SU-DHL-6 (cell line): ENCODE data around the gene CRKL.

Experiments used
- H2AFZ ChIP-seq: fragments of 200-600 bp; sonication (generic); 2 replicates; pipeline ENCODE4 v1.6.1; 2014; ENCODE audit warnings: low read depth, mild to moderate bottlenecking, moderate library complexity, mixed read lengths, antibody characterized with exemption, low read length; ENCODE audit not compliant: severe bottlenecking
- H3F3A ChIP-seq: fragments of 200-600 bp; shearing (Covaris generic); 2 replicates; pipeline ENCODE4 v1.6.0; 2016; ENCODE audit warnings: antibody characterized with exemption, mild to moderate bottlenecking; ENCODE audit not compliant: insufficient read depth
- H3K27ac ChIP-seq: fragments of 200-600 bp; sonication (generic); 2 replicates; pipeline ENCODE4 v1.5.1; 2016; ENCODE audit warnings: low read depth, mild to moderate bottlenecking, low read length, moderate library complexity, mixed read lengths
- H3K27me3 ChIP-seq: fragments of 200-600 bp; sonication (generic), shearing (Covaris generic); 2 replicates; pipeline ENCODE4 v1.6.0; 2014; ENCODE audit warnings: mild to moderate bottlenecking, low read length
- H3K36me3 ChIP-seq: fragments of 200-600 bp; sonication (generic); 2 replicates; pipeline ENCODE4 v1.6.1; 2014; ENCODE audit warnings: mild to moderate bottlenecking, low read length, mixed read lengths
- H3K4me2 ChIP-seq: fragments of 300-600, 200-600 bp; shearing (Covaris generic), sonication (generic); 2 replicates; pipeline ENCODE4 v1.6.0; 2014; ENCODE audit warnings: low read length, low read depth, mild to moderate bottlenecking; ENCODE audit not compliant: poor library complexity, severe bottlenecking
- H3K4me3 ChIP-seq: fragments of 200-600 bp; sonication (generic); 2 replicates; pipeline ENCODE4 v1.5.1; 2014; ENCODE audit warnings: antibody characterized with exemption, low read length, mild to moderate bottlenecking, mixed read lengths; ENCODE audit not compliant: insufficient read depth, poor library complexity, severe bottlenecking
- H3K79me2 ChIP-seq: fragments of 200-600 bp; sonication (generic); 2 replicates; pipeline ENCODE4 v1.6.1; 2014; ENCODE audit warnings: mild to moderate bottlenecking, low read length, moderate library complexity; ENCODE audit not compliant: insufficient read depth
- H3K9ac ChIP-seq: fragments of 200-600 bp; sonication (generic); 2 replicates; pipeline ENCODE4 v1.7.0; 2014; ENCODE audit warnings: mild to moderate bottlenecking, low read length
- H3K9me2 ChIP-seq: fragments of 200-600 bp; sonication (generic); replicated peaks from 2 replicates; pipeline ENCODE4 v1.6.1; 2014; ENCODE audit warnings: low read length; ENCODE audit not compliant: insufficient read depth
- H3K9me3 ChIP-seq: fragments of 200-600 bp; sonication (generic); 2 replicates; pipeline ENCODE4 v1.6.1; 2014; ENCODE audit warnings: low read length, mixed read lengths; ENCODE audit not compliant: insufficient read depth
- H4K20me1 ChIP-seq: fragments of 200-600 bp; sonication (generic); 2 replicates; pipeline ENCODE4 v1.6.1; 2014; ENCODE audit warnings: low read depth, mild to moderate bottlenecking, antibody characterized with exemption, low read length, moderate library complexity, mixed read lengths
- EZH2phosphoT487 ChIP-seq: fragments of 200-600 bp; sonication (generic), shearing (Covaris generic); conservative IDR thresholded peaks from 2 replicates; pipeline ENCODE4 v1.6.1; 2018; ENCODE audit warnings: mild to moderate bottlenecking, antibody characterized with exemption, low read length, moderate library complexity, mixed read lengths
- TF ChIP-seq, protein P1 (sequence below): fragments of 200-600 bp; sonication (generic); IDR thresholded peaks from one replicate; pipeline ENCODE4 v1.5.1; 2017; ENCODE audit warnings: antibody characterized with exemption, mild to moderate bottlenecking, low read length, moderate library complexity; ENCODE audit not compliant: insufficient read depth, poor library complexity, severe bottlenecking

The CRKL gene

DNA sequence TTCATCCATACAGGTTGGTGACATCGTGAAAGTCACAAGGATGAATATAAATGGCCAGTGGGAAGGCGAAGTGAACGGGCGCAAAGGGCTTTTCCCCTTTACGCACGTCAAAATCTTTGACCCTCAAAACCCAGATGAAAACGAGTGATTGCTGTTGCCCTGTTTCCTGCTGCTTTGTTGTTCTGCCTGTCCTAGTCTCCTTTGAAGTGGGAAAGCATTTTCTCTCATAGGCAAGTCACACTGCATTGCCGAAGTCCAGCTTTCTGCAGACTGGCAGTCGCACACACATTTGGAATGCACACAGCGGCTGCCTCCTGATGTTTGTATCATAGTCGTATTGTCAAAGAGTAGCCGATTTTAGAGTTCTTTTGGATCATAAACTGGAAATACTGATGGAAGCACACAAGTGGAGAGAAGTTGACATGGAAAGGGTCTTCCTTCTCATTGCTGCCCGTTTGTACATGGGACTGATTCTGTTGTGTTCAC lies 32.5 kb downstream of the CRKL start:
- Histone ChIP-seq H3K27me3 (no peaks in the 10 kb centered on the region), H3K36me3 (no peaks in the 10 kb centered on the region), H3K4me3 (no peak overlapping the region), H3K4me2 (no peak overlapping the region), H3K79me2 (peaks cover 43% of the 10 kb centered on the region), H3K9ac (no peak overlapping the region), H3K27ac (no peak overlapping the region), H2AFZ (no peak overlapping the region), H3K9me2 (no peaks in the 10 kb centered on the region), H3F3A (no peaks in the 10 kb centered on the region), H3K9me3 (no peaks in the 10 kb centered on the region), H4K20me1 (no peaks in the 10 kb centered on the region)
- TF ChIP-seq EZH2phosphoT487, result no peak
- TF ChIP-seq, protein P1, sequence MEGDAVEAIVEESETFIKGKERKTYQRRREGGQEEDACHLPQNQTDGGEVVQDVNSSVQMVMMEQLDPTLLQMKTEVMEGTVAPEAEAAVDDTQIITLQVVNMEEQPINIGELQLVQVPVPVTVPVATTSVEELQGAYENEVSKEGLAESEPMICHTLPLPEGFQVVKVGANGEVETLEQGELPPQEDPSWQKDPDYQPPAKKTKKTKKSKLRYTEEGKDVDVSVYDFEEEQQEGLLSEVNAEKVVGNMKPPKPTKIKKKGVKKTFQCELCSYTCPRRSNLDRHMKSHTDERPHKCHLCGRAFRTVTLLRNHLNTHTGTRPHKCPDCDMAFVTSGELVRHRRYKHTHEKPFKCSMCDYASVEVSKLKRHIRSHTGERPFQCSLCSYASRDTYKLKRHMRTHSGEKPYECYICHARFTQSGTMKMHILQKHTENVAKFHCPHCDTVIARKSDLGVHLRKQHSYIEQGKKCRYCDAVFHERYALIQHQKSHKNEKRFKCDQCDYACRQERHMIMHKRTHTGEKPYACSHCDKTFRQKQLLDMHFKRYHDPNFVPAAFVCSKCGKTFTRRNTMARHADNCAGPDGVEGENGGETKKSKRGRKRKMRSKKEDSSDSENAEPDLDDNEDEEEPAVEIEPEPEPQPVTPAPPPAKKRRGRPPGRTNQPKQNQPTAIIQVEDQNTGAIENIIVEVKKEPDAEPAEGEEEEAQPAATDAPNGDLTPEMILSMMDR, result no peak

DNA sequence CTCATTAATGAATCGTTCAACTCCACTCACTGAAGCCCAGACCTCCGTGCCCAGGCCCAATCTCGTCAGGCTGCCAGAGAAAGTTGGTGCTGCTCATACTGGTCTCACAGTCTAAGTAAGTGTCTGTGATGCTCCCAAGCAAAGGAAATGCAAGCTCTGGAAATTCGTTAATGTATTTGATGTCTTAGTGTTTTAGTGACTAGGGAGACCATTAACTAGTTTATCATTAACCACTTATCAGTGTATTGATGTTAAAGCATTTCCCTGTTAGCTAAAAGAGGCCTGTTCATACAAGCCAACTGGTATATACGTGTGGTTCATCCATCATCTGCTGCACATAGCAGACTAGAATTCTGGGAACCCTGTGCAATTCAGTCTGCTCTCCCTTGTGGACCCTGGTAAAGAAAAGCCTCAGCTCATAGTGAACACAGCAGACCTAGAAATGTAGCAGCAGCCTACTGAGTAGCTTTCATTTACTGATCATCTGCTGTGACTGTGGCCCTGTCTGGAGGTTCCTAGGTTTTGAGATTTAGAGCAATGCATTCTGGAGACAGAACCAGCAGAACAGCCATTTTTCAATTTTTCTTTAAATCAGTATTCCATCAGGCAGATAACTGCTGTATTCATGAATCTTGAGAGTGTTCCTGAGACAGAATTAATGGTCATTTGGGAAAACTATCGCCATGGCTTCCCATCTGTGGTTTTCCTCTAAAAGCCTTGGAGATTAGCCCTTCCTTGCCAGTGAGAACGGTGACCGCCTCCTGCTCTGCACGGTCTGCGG lies 34.1 kb downstream of the CRKL start:
- peaks cover 27% of the 10 kb centered on the region for H3K79me2 ChIP-seq
- no peak overlapping the region for H2AFZ ChIP-seq

GRCh38 chr22:20951932-20952380 lies 34.7 kb downstream of the CRKL start:
- Histone ChIP-seq H3K79me2 (peaks cover 21% of the 10 kb centered on the region), H3K4me2 (no peak overlapping the region), H3K9me2 (no peaks in the 10 kb centered on the region), H2AFZ (no peak overlapping the region), H3K9ac (no peak overlapping the region), H3K4me3 (no peak overlapping the region), H3K27me3 (no peaks in the 10 kb centered on the region), H3K27ac (no peak overlapping the region), H3K36me3 (no peaks in the 10 kb centered on the region), H3F3A (no peaks in the 10 kb centered on the region), H4K20me1 (no peaks in the 10 kb centered on the region), H3K9me3 (no peaks in the 10 kb centered on the region)
- TF ChIP-seq, protein P1, result no peak
- no peak for TF ChIP-seq EZH2phosphoT487

More for the DNA sequence above, 34.1 kb downstream of the CRKL start:
- Histone ChIP-seq H3K9me2 (no peaks in the 10 kb centered on the region), H3K4me2 (no peak overlapping the region), H3F3A (no peaks in the 10 kb centered on the region), H3K9ac (no peak overlapping the region), H3K27ac (no peak overlapping the region), H4K20me1 (no peaks in the 10 kb centered on the region), H3K27me3 (no peaks in the 10 kb centered on the region), H3K9me3 (no peaks in the 10 kb centered on the region), H3K36me3 (no peaks in the 10 kb centered on the region), H3K4me3 (no peak overlapping the region)
- no peak for TF ChIP-seq EZH2phosphoT487
- TF ChIP-seq, protein P1, result no peak
